ENCODE data around the gene ACAN.

The ACAN gene

GRCh38 chr15:88902846-88903245, 99.6 kb downstream of the ACAN start:
- TF ChIP-seq CTCF (conservative IDR thresholded peaks at IDR 0.05; ENCODE audit: control insufficient read depth, insufficient read depth, low read depth, low read length) = no peak
- no peak overlapping the region for H3K4me3 ChIP-seq (ENCODE audit: control insufficient read depth, low read depth, low read length)
- DNase-seq (ENCODE audit: low read depth) = no peak

GRCh38 chr15:88904257-88904623, 101.0 kb downstream of the ACAN start:
- H3K4me3 ChIP-seq (ENCODE audit: control insufficient read depth, low read depth, low read length) = no peak overlapping the region
- DNase-seq (ENCODE audit: low read depth) = no peak
- no peak for TF ChIP-seq CTCF (conservative IDR thresholded peaks at IDR 0.05; ENCODE audit: control insufficient read depth, insufficient read depth, low read depth, low read length)

- H3K4me3 ChIP-seq (ENCODE audit: control insufficient read depth, low read depth, low read length) = no peak overlapping the region
- peak; percentile 95 for TF ChIP-seq CTCF (conservative IDR thresholded peaks at IDR 0.05; ENCODE audit: control insufficient read depth, insufficient read depth, low read depth, low read length)
- DNase-seq (ENCODE audit: low read depth) = peak; percentile 80
Measured at GRCh38 chr15:88904624-88905327, 101.5 kb downstream of the ACAN start.

- no peak for TF ChIP-seq CTCF (conservative IDR thresholded peaks at IDR 0.05; ENCODE audit: control insufficient read depth, insufficient read depth, low read depth, low read length)
- no peak for DNase-seq (ENCODE audit: low read depth)
- no peak overlapping the region for H3K4me3 ChIP-seq (ENCODE audit: control insufficient read depth, low read depth, low read length)
Measured at GRCh38 chr15:88905576-88905975, 102.3 kb downstream of the ACAN start.

- DNase-seq (ENCODE audit: low read depth) = no peak
- TF ChIP-seq CTCF (conservative IDR thresholded peaks at IDR 0.05; ENCODE audit: control insufficient read depth, insufficient read depth, low read depth, low read length) = no peak
- no peak overlapping the region for H3K4me3 ChIP-seq (ENCODE audit: control insufficient read depth, low read depth, low read length)
Measured at GRCh38 chr15:88906130-88906529, 102.9 kb downstream of the ACAN start.

GRCh38 chr15:88906551-88906950, 103.3 kb downstream of the ACAN start:
- DNase-seq (ENCODE audit: low read depth) = no peak
- no peak for TF ChIP-seq CTCF (conservative IDR thresholded peaks at IDR 0.05; ENCODE audit: control insufficient read depth, insufficient read depth, low read depth, low read length)

GRCh38 chr15:88907111-88907510, 103.9 kb downstream of the ACAN start:
- no peak overlapping the region for H3K4me3 ChIP-seq (ENCODE audit: control insufficient read depth, low read depth, low read length)
- TF ChIP-seq CTCF (conservative IDR thresholded peaks at IDR 0.05; ENCODE audit: control insufficient read depth, insufficient read depth, low read depth, low read length) = no peak

More at GRCh38 chr15:88906551-88906950, 103.3 kb downstream of the ACAN start:
- no peak overlapping the region for H3K4me3 ChIP-seq (ENCODE audit: control insufficient read depth, low read depth, low read length)

More at GRCh38 chr15:88907111-88907510, 103.9 kb downstream of the ACAN start:
- DNase-seq (ENCODE audit: low read depth) = no peak

All from fibroblast of mammary gland (primary cell).